ENCODE results near the gene ADGRL3. TPM values are rescaled to one million over a fixed set of nuclear protein-coding genes. Genes with fewer than 3 reads are reported as not detected.

The ADGRL3 gene
- total and polyA plus RNA-seq, 3 donors from 2014 or later: 11.6 to 21.6 (median 12.8) TPM

DNA sequence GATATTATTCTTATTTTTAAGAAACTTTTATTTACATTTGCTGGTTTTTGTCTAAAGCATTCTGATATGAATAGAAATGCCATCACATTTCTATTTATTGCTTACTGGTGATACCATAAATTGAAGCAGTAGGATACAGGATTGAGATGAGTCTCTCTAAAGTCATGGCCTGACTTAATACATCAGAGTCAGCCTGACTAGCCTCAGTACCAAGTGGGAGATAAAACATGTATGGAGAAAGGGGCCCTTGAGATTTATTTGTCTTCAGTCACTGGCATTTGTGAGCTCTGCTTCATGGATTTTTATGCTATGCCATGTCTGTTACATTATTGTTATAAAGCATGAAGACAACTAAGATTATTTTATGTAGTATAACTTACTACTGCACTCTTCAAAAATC is 465.5 kb downstream of the ADGRL3 start:
- TF ChIP-seq, protein P1, sequence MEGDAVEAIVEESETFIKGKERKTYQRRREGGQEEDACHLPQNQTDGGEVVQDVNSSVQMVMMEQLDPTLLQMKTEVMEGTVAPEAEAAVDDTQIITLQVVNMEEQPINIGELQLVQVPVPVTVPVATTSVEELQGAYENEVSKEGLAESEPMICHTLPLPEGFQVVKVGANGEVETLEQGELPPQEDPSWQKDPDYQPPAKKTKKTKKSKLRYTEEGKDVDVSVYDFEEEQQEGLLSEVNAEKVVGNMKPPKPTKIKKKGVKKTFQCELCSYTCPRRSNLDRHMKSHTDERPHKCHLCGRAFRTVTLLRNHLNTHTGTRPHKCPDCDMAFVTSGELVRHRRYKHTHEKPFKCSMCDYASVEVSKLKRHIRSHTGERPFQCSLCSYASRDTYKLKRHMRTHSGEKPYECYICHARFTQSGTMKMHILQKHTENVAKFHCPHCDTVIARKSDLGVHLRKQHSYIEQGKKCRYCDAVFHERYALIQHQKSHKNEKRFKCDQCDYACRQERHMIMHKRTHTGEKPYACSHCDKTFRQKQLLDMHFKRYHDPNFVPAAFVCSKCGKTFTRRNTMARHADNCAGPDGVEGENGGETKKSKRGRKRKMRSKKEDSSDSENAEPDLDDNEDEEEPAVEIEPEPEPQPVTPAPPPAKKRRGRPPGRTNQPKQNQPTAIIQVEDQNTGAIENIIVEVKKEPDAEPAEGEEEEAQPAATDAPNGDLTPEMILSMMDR (IDR thresholded peaks at IDR 0.05): no peak
- TF ChIP-seq POLR2A (IDR thresholded peaks at IDR 0.05): no peak
- no peaks in the 10 kb centered on the region for H3K36me3 ChIP-seq (ENCODE audit: low read depth, missing control alignments)
- DNase-seq: no peak
- H3K27ac ChIP-seq: no peak overlapping the region
- H3K9me3 ChIP-seq: no peaks in the 10 kb centered on the region
- H3K4me3 ChIP-seq: no peak overlapping the region
- H3K4me1 ChIP-seq: no peaks in the 10 kb centered on the region
- H3K27me3 ChIP-seq: no peaks in the 10 kb centered on the region
- intact Hi-C loops (cut with DNase I; ENCODE audit: low total_unique reads): no loop called here

- no peak overlapping the region for H3K27ac ChIP-seq
- H3K4me3 ChIP-seq: no peak overlapping the region
- 92 to 94% methylated on average over 1 of the region's 1 CpG for WGBS, 2 donors
- intact Hi-C loops (cut with DNase I; ENCODE audit: low total_unique reads): no loop called here
- H3K4me1 ChIP-seq: no peaks in the 10 kb centered on the region
- TF ChIP-seq POLR2A (IDR thresholded peaks at IDR 0.05): no peak
- TF ChIP-seq, protein P1 (IDR thresholded peaks at IDR 0.05): no peak
- no peak for DNase-seq
- H3K36me3 ChIP-seq (ENCODE audit: low read depth, missing control alignments): no peaks in the 10 kb centered on the region
- H3K27me3 ChIP-seq: no peaks in the 10 kb centered on the region
- no peaks in the 10 kb centered on the region for H3K9me3 ChIP-seq
Measured at GRCh38 chr4:61666244-61666643, 466.1 kb downstream of the ADGRL3 start.

DNA sequence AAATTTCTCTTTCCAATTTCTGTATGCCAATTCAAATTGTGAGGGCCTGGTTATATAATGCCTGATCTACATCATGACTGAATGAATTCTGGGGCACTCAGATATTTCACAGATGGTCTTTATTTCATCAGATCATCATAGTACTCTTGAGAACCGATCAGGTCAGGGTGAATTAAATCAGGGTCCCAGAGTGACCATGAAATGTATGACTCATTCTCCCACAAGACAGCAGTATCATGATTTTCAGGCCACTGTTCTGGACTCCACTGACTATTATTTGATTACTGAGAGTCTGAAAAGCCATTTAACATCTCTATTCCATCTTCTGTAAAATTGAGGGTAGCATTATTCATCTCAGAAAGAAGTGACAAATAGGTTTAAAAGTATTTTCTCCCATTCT is 471.5 kb downstream of the ADGRL3 start:
- no peaks in the 10 kb centered on the region for H3K27me3 ChIP-seq
- no peaks in the 10 kb centered on the region for H3K36me3 ChIP-seq (ENCODE audit: low read depth, missing control alignments)
- TF ChIP-seq, protein P1 (IDR thresholded peaks at IDR 0.05): no peak
- TF ChIP-seq POLR2A (IDR thresholded peaks at IDR 0.05): no peak
- no peak overlapping the region for H3K4me3 ChIP-seq
- no peak overlapping the region for H3K27ac ChIP-seq
- 88 to 92% methylated on average over 1 of the region's 1 CpG for WGBS, 2 donors
- H3K4me1 ChIP-seq: no peaks in the 10 kb centered on the region
- intact Hi-C loops (cut with DNase I; ENCODE audit: low total_unique reads): no loop called here
- H3K9me3 ChIP-seq: no peaks in the 10 kb centered on the region
- no peak for DNase-seq

GRCh38 chr4:61675464-61675863 is 475.3 kb downstream of the ADGRL3 start:
- 93 to 97% methylated on average over 2 of the region's 2 CpGs for WGBS, 2 donors
- Histone ChIP-seq H3K27ac (no peak overlapping the region), H3K9me3 (no peaks in the 10 kb centered on the region), H3K36me3 (ENCODE audit: low read depth, missing control alignments) (no peaks in the 10 kb centered on the region), H3K27me3 (no peaks in the 10 kb centered on the region), H3K4me1 (no peaks in the 10 kb centered on the region), H3K4me3 (no peak overlapping the region)
- intact Hi-C loops (cut with DNase I; ENCODE audit: low total_unique reads): no loop called here
- TF ChIP-seq POLR2A (IDR thresholded peaks at IDR 0.05): no peak
- TF ChIP-seq, protein P1 (IDR thresholded peaks at IDR 0.05): no peak
- DNase-seq: no peak

DNA sequence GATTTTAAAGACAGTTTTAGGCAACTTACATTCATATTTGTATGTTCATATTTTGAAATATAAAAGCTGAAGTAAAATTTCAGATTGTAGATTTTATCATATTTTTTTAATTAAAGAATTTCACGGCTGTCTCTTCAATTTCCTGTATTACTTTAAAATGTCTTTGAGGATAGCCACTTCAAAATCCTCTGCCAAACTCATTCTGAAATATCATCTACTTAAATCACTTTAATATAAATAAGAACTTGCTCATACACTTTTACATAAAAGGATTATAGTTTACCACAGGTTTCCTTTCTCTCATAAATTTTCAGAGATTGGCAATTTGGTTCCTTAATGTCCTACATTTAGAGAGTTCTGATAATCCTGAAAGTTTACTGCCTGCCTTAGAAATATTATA is 478.2 kb downstream of the ADGRL3 start:
- DNase-seq: no peak
- Histone ChIP-seq H3K36me3 (ENCODE audit: low read depth, missing control alignments) (no peaks in the 10 kb centered on the region), H3K4me1 (no peaks in the 10 kb centered on the region), H3K27me3 (no peaks in the 10 kb centered on the region), H3K27ac (no peak overlapping the region), H3K4me3 (no peak overlapping the region), H3K9me3 (no peaks in the 10 kb centered on the region)
- TF ChIP-seq, protein P1 (IDR thresholded peaks at IDR 0.05): no peak
- no peak for TF ChIP-seq POLR2A (IDR thresholded peaks at IDR 0.05)
- WGBS, 2 donors: 90 to 95% methylated on average over 1 of the region's 1 CpG
- intact Hi-C loops (cut with DNase I; ENCODE audit: low total_unique reads): no loop called here
